ENCODE results near the gene MFSD12.

GRCh38 chr19:3536429-3537100 lies 20.8 kb downstream of the MFSD12 start:
- TF ChIP-seq CTCF (IDR thresholded peaks at IDR 0.05 in 2 of 3, conservative IDR thresholded peaks at IDR 0.05 in 1 of 3; ENCODE audit: borderline replicate concordance in 1 of 3, insufficient read depth in 1 of 3, low read depth in 2 of 3, low read length in 2 of 3) (no peak), EZH2 (IDR thresholded peaks at IDR 0.05) (no peak), JUND (IDR thresholded peaks at IDR 0.05) (no peak), REST (IDR thresholded peaks at IDR 0.05; ENCODE audit: low read depth) (no peak), POLR2A (IDR thresholded peaks at IDR 0.05; ENCODE audit: borderline replicate concordance, extremely low read depth, insufficient read depth, insufficient read length) (no peak), CBX3 (IDR thresholded peaks at IDR 0.05; ENCODE audit: low read depth) (no peak), YY1 (IDR thresholded peaks at IDR 0.05; ENCODE audit: extremely low read depth, insufficient replicate concordance, low read depth, low read length) (no peak), EZH2phosphoT487 (IDR thresholded peaks at IDR 0.05; ENCODE audit: borderline replicate concordance) (no peak), ZFX (IDR thresholded peaks at IDR 0.05) (no peak), RAD21 (IDR thresholded peaks at IDR 0.05; ENCODE audit: low read depth) (no peak), CEBPB (IDR thresholded peaks at IDR 0.05; ENCODE audit: low read depth) (no peak), POLR2AphosphoS5 (IDR thresholded peaks at IDR 0.05; ENCODE audit: low read depth, low read length) (no peak), ZNF274 (IDR thresholded peaks at IDR 0.05; ENCODE audit: low read depth, low read length) (no peak), MAX (IDR thresholded peaks at IDR 0.05) (no peak)
